Hepatocyte (in vitro differentiated cells): ENCODE data around the gene TMEM213. TPM values are rescaled to one million over a fixed set of nuclear protein-coding genes. Genes with fewer than 3 reads are reported as not detected.

Experiments used
- DNase-seq: peaks from one replicate; pipeline ENCODE4 v3.0.0-alpha.2; 2016; ENCODE audit warnings: low spot score
- H2AFZ ChIP-seq: fragments of 200-600 bp; sonication (generic); 2 replicates; pipeline ENCODE4 v1.6.0; 2016; ENCODE audit warnings: antibody characterized with exemption, mild to moderate bottlenecking
- H3K27ac ChIP-seq: fragments of 200-600 bp; sonication (generic); 2 replicates; pipeline ENCODE4 v1.5.1; 2016; ENCODE audit warnings: mild to moderate bottlenecking
- H3K27me3 ChIP-seq: fragments of 200-600 bp; sonication (generic); 2 replicates; pipeline ENCODE4 v1.6.1; 2016
- H3K36me3 ChIP-seq: fragments of 200-600 bp; sonication (generic); replicated peaks from 2 replicates; pipeline ENCODE4 v1.5.1; 2016; ENCODE audit warnings: low read depth; ENCODE audit not compliant: insufficient read depth
- H3K4me1 ChIP-seq: fragments of 200-600 bp; sonication (generic); 2 replicates; pipeline ENCODE4 v1.5.1; 2016; ENCODE audit warnings: mild to moderate bottlenecking, moderate library complexity; ENCODE audit not compliant: insufficient read depth
- H3K4me2 ChIP-seq: fragments of 200-600 bp; sonication (generic); 2 replicates; pipeline ENCODE4 v1.6.0; 2016
- H3K4me3 ChIP-seq: fragments of 200-600 bp; sonication (generic); 2 replicates; pipeline ENCODE4 v1.5.1; 2016; ENCODE audit warnings: mild to moderate bottlenecking
- H3K79me2 ChIP-seq: fragments of 200-600 bp; sonication (generic); 2 replicates; pipeline ENCODE4 v1.6.0; 2017; ENCODE audit warnings: mild to moderate bottlenecking
- H3K9me2 ChIP-seq: fragments of 200-600 bp; sonication (generic); replicated peaks from 2 replicates; pipeline ENCODE4 v1.6.0; 2017; ENCODE audit warnings: mild to moderate bottlenecking; ENCODE audit not compliant: insufficient read depth
- H3K9me3 ChIP-seq: fragments of 200-600 bp; sonication (generic); 2 replicates; pipeline ENCODE4 v1.5.1; 2016; ENCODE audit warnings: low read depth, mild to moderate bottlenecking
- H4K20me1 ChIP-seq: fragments of 200-600 bp; sonication (generic); 2 replicates; pipeline ENCODE4 v1.6.0; 2016; ENCODE audit warnings: mild to moderate bottlenecking; ENCODE audit not compliant: insufficient read depth, poor library complexity, severe bottlenecking
- EZH2 ChIP-seq: fragments of 200-600 bp; sonication (generic); IDR thresholded peaks from 2 replicates; pipeline ENCODE4 v1.6.1; 2016; ENCODE audit warnings: antibody characterized with exemption, mild to moderate bottlenecking, borderline replicate concordance
- EZH2phosphoT487 ChIP-seq: fragments of 200-600 bp; sonication (generic); IDR thresholded peaks from one replicate; pipeline ENCODE4 v1.6.1; 2018; ENCODE audit warnings: antibody characterized with exemption, mild to moderate bottlenecking, low read depth, moderate library complexity; ENCODE audit not compliant: unreplicated experiment, severe bottlenecking
- WGBS: methylation state at CpG from one replicate; pipeline ENCODE4 v1.1.6; 2016; ENCODE audit warnings: low lambda C conversion rate; ENCODE audit errors: missing lambda C conversion rate; 5-methylcytosine and 5-hydroxymethylcytosine counted together
- polyA plus RNA-seq: library from polyadenylated mRNA; unstranded; fragments of >200 nt; fragmentation: Nextera tagmentation; extraction: Ambion mirVana; gene quantifications from 2 replicates; pipeline ENCODE4 v1.2.1, GENCODE V29; 2016
- total RNA-seq: library from RNA; depleted of rRNA; stranded (reverse); fragments of >200 nt; gene quantifications from 2 replicates; pipeline ENCODE4 v1.2.3, GENCODE V29; 2014
- TF ChIP-seq, protein P1 (sequence below): fragments of 200-600 bp; sonication (generic); IDR thresholded peaks from 2 replicates; pipeline ENCODE4 v1.5.1; 2016; ENCODE audit warnings: antibody characterized with exemption, mild to moderate bottlenecking; ENCODE audit not compliant: poor library complexity

TMEM213 gene
- total and polyA plus RNA-seq, 2 experiments from 2014 or later: 0.03 to 0.93 TPM

GRCh38 chr7:138821912-138822311, 24.1 kb downstream of the TMEM213 start:
- WGBS: 92% methylated on average over 7 of the region's 7 CpGs
- Histone ChIP-seq H3K27ac (no peak overlapping the region), H3K4me2 (no peak overlapping the region), H3K9me3 (no peaks in the 10 kb centered on the region), H4K20me1 (no peaks in the 10 kb centered on the region), H3K36me3 (no peaks in the 10 kb centered on the region), H3K4me3 (no peak overlapping the region), H3K27me3 (no peaks in the 10 kb centered on the region), H2AFZ (no peak overlapping the region), H3K79me2 (no peaks in the 10 kb centered on the region), H3K9me2 (no peaks in the 10 kb centered on the region), H3K4me1 (no peaks in the 10 kb centered on the region)
- no peak for TF ChIP-seq EZH2phosphoT487
- TF ChIP-seq, protein P1, sequence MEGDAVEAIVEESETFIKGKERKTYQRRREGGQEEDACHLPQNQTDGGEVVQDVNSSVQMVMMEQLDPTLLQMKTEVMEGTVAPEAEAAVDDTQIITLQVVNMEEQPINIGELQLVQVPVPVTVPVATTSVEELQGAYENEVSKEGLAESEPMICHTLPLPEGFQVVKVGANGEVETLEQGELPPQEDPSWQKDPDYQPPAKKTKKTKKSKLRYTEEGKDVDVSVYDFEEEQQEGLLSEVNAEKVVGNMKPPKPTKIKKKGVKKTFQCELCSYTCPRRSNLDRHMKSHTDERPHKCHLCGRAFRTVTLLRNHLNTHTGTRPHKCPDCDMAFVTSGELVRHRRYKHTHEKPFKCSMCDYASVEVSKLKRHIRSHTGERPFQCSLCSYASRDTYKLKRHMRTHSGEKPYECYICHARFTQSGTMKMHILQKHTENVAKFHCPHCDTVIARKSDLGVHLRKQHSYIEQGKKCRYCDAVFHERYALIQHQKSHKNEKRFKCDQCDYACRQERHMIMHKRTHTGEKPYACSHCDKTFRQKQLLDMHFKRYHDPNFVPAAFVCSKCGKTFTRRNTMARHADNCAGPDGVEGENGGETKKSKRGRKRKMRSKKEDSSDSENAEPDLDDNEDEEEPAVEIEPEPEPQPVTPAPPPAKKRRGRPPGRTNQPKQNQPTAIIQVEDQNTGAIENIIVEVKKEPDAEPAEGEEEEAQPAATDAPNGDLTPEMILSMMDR: no peak
- TF ChIP-seq EZH2: no peak
- no peak for DNase-seq

- Histone ChIP-seq H3K79me2 (no peaks in the 10 kb centered on the region), H4K20me1 (no peaks in the 10 kb centered on the region), H3K9me3 (no peaks in the 10 kb centered on the region), H3K27me3 (no peaks in the 10 kb centered on the region), H2AFZ (no peak overlapping the region), H3K36me3 (no peaks in the 10 kb centered on the region), H3K4me3 (no peak overlapping the region), H3K9me2 (no peaks in the 10 kb centered on the region), H3K27ac (no peak overlapping the region), H3K4me2 (no peak overlapping the region), H3K4me1 (no peaks in the 10 kb centered on the region)
- TF ChIP-seq EZH2 (no peak), EZH2phosphoT487 (no peak)
- TF ChIP-seq, protein P1: no peak
- no peak for DNase-seq
- WGBS: 91% methylated on average over 11 of the region's 11 CpGs
Observed at GRCh38 chr7:138822867-138823535, 25.2 kb downstream of the TMEM213 start.

DNA sequence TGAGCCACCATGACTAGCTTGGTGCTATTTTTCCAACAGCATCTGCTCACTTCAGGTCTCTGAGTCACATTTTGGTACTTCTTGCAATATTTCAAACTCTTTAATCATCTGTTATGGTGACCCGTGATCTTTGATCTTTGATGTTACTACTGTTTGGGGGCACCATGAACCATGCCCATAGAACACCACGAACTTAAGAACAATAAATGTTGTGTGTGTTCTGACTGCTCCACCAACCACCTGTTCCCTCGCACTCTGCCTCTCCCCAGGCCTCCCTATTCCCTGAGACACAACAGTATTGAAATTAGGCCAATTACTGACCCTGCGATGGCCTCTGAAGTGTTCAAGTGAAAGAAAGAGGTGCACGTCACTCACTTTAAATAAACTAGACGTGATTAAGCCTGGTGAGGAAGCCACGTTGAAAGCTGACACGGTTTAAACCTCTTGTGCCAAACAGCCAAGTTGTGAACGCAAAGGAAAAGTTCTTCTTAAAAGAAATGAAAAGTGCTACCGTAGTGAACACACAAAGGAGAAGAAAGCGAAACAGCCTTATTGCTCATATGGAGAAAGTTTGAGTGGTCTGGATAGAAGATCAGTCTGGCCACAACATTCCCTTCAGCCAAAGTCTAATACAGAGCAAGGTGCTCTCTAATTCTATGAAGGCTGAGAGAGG, 27.4 kb downstream of the TMEM213 start:
- WGBS: 96% methylated on average over 11 of the region's 11 CpGs
- no peaks in the 10 kb centered on the region for H4K20me1 ChIP-seq

More for the DNA sequence above, 27.4 kb downstream of the TMEM213 start:
- no peak for DNase-seq
- no peaks in the 10 kb centered on the region for H3K9me2 ChIP-seq
- H2AFZ ChIP-seq: no peak overlapping the region
- H3K4me3 ChIP-seq: no peak overlapping the region
- H3K9me3 ChIP-seq: no peaks in the 10 kb centered on the region
- no peaks in the 10 kb centered on the region for H3K36me3 ChIP-seq
- no peak overlapping the region for H3K4me2 ChIP-seq
- H3K79me2 ChIP-seq: no peaks in the 10 kb centered on the region
- no peak overlapping the region for H3K27ac ChIP-seq
- TF ChIP-seq EZH2 (no peak), EZH2phosphoT487 (no peak)
- TF ChIP-seq, protein P1: no peak
- H3K4me1 ChIP-seq: no peaks in the 10 kb centered on the region
- no peaks in the 10 kb centered on the region for H3K27me3 ChIP-seq
